Ecto neural progenitor cell (in vitro differentiated cells): Measurements from ENCODE around the gene ASS1.
"Not testable (repeated sequence)": the region's sequence is repeated elsewhere in the genome, so short reads cannot be mapped to it uniquely, and the experiment has no call there.

Experiments used
- DNase-seq: peaks from one replicate; pipeline ENCODE4 v3.0.0-alpha.2; 2018; ENCODE audit warnings: low spot score

ASS1 gene

GRCh38 chr9:130444565-130445221 is at the start of gene ASS1:
ASS1 (plus strand) TSS chr9:130444961; CDS start chr9:130452229, 7,268 bp downstream.
- DNase-seq = peak; percentile 80

- DNase-seq = no peak
Observed at GRCh38 chr9:130395810-130396435, 48.8 kb upstream of the ASS1 start.

- DNase-seq = no peak
Observed at GRCh38 chr9:130396581-130396980, 48.2 kb upstream of the ASS1 start.

- DNase-seq = no peak
Observed at GRCh38 chr9:130398487-130399240, 46.1 kb upstream of the ASS1 start.

- DNase-seq = no peak
Observed at GRCh38 chr9:130399768-130400167, 45.0 kb upstream of the ASS1 start.

- DNase-seq = no peak
Observed at GRCh38 chr9:130400870-130401269, 43.9 kb upstream of the ASS1 start.

DNA sequence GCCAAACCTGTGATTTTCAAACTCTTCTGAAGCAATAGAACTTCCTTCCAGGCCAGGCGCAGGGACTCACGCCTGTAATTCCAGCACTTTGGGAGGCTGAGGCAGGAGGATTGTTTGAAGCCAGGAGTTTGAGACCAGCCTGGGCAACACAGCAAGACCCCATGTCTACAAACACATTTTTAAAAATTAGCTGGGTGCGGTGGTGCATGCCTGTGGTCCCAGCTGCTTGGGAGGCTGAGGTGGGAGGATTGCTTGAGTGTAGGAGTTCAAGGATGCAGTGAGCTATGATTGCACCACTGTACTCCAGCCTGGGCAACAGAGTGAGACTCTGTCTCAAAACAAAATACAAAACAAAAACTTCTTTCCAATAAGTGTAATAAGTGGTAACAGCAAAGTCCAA is 43.0 kb upstream of the ASS1 start:
- DNase-seq = not testable (repeated sequence)

- DNase-seq = no peak
Observed at GRCh38 chr9:130402243-130402642, 42.5 kb upstream of the ASS1 start.

GRCh38 chr9:130402645-130403440 is 41.9 kb upstream of the ASS1 start:
- DNase-seq = no peak

GRCh38 chr9:130405657-130406257 is 39.0 kb upstream of the ASS1 start:
- no peak for DNase-seq

GRCh38 chr9:130406278-130406895 is 38.4 kb upstream of the ASS1 start:
- DNase-seq = no peak

- no peak for DNase-seq
Observed at GRCh38 chr9:130407916-130408663, 36.7 kb upstream of the ASS1 start.

- no peak for DNase-seq
Observed at GRCh38 chr9:130408669-130409068, 36.1 kb upstream of the ASS1 start.

DNA sequence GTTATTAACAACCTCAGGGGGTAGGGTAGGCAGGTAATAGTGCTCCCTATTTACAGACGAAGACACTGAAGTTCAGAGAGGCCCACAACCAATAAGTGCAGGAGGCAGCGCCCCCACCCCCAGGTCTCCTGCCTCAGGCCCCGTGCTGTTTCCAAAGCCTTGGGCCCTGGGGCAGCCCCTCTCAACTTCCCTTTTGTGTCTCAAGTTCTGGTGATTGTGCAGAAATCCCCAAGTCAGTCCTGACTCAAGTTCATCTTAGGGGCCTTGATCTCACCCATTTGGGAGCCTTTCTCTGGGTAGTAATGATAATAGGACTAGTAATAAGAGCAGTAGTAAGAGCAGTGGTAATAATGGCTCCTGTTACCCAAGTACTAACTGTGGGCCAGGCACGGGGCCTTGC is 35.5 kb upstream of the ASS1 start:
- DNase-seq = no peak

GRCh38 chr9:130410443-130410842 is 34.3 kb upstream of the ASS1 start:
- DNase-seq = no peak

GRCh38 chr9:130411566-130411915 is 33.2 kb upstream of the ASS1 start:
- no peak for DNase-seq

GRCh38 chr9:130414081-130414731 is 30.6 kb upstream of the ASS1 start:
- no peak for DNase-seq

- DNase-seq = no peak
Observed at GRCh38 chr9:130414910-130415746, 29.6 kb upstream of the ASS1 start.

DNA sequence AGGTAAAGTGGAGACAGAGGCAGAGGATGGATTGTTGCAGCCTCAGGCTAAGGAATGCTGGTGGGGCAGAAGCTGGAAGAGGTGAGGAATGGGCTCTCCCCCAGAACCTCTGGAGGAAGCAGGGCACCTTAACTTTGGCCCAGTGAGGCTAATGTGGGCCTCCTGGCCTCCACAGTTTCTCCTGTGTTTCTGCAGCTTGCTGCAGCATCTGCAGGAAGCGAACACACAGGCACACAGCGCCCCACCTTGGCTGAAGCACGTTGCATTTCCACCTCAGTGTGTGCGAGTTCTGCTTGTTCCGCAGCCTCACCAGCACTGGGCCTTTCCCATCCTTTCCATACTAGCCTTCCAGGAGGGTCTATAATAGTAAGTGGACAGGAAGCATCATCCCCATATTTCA is 27.2 kb upstream of the ASS1 start:
- no peak for DNase-seq
